ENCODE data around the gene DHRS2. TPM values are rescaled to one million over a fixed set of nuclear protein-coding genes. Genes with fewer than 3 reads are reported as not detected.
A peak's percentile ranks its signal among the peaks of the same experiment; 100 is the strongest.

The DHRS2 gene
- total RNA-seq, 2 donors from 2014 or later = 0.56 to 2.1 TPM

DNA sequence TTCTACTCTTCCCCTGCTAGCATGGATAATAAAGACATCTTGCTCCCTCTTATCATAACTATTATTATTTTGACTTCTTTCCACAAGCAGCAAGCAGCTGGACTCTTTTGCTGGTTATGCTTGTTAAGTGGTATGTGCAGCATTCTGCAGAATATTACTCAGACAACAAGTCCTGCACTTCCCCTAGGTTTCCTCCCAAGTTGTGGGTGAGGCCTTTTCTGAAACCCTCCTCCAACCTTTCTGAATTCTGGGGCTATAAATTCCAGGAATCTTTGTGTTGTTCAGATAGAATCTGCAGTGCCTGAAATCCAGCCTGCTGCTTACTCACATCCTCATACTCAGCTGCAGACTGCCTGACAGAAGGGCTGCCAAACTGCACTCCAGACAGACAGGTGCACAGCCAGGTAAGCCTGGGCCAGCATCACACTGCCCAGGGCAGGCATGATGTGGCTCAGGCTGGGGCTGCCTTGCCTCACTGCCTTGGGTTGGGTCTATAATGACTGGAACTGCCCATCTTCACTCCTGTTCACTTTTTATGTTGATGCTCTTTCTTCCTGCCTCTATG lies 6.2 kb upstream of the DHRS2 start:
- TF ChIP-seq, protein P1, sequence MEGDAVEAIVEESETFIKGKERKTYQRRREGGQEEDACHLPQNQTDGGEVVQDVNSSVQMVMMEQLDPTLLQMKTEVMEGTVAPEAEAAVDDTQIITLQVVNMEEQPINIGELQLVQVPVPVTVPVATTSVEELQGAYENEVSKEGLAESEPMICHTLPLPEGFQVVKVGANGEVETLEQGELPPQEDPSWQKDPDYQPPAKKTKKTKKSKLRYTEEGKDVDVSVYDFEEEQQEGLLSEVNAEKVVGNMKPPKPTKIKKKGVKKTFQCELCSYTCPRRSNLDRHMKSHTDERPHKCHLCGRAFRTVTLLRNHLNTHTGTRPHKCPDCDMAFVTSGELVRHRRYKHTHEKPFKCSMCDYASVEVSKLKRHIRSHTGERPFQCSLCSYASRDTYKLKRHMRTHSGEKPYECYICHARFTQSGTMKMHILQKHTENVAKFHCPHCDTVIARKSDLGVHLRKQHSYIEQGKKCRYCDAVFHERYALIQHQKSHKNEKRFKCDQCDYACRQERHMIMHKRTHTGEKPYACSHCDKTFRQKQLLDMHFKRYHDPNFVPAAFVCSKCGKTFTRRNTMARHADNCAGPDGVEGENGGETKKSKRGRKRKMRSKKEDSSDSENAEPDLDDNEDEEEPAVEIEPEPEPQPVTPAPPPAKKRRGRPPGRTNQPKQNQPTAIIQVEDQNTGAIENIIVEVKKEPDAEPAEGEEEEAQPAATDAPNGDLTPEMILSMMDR (IDR thresholded peaks at IDR 0.05) = no peak
- H3K9me3 ChIP-seq = peaks cover 2% of the 10 kb centered on the region
- no peaks in the 10 kb centered on the region for H3K27me3 ChIP-seq
- no peak overlapping the region for H3K4me3 ChIP-seq
- H3K27ac ChIP-seq = no peak overlapping the region
- H3K4me1 ChIP-seq = no peaks in the 10 kb centered on the region
- no peak overlapping the region for H3K9ac ChIP-seq (ENCODE audit: low read depth in 2 of 2, low read length in 2 of 2)
- intact Hi-C loops (cut with DNase I) = no loop called here
- no peaks in the 10 kb centered on the region for H3K36me3 ChIP-seq
- DNase-seq = no peak

DNA sequence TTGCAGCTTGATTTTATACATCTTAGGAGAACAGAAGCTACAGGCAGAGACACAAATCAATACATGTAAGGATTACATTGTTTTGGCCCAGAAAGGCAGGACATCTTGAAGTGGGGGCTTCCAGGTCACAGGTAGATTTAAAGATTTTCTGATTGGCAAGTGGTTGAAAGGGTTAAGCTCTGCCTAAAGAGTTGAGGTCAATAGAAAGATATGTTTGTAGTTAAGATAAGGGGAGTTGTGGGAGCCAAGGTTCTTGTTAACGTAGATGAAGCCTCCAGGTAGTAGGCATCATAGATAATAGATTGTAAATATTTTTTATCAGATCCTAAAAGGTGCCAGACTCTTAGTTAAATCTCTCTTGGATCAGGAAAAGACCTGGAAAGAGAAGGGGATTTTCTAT lies 5.5 kb upstream of the DHRS2 start:
- no peak for DNase-seq
- Histone ChIP-seq H3K27me3 (no peaks in the 10 kb centered on the region), H3K27ac (no peak overlapping the region), H3K9ac (ENCODE audit: low read depth in 2 of 2, low read length in 2 of 2) (no peak overlapping the region), H3K9me3 (no peaks in the 10 kb centered on the region), H3K4me1 (no peaks in the 10 kb centered on the region), H3K4me3 (no peak overlapping the region), H3K36me3 (no peaks in the 10 kb centered on the region)
- TF ChIP-seq, protein P1 (IDR thresholded peaks at IDR 0.05) = no peak
- intact Hi-C loops (cut with DNase I) = no loop called here

DNA sequence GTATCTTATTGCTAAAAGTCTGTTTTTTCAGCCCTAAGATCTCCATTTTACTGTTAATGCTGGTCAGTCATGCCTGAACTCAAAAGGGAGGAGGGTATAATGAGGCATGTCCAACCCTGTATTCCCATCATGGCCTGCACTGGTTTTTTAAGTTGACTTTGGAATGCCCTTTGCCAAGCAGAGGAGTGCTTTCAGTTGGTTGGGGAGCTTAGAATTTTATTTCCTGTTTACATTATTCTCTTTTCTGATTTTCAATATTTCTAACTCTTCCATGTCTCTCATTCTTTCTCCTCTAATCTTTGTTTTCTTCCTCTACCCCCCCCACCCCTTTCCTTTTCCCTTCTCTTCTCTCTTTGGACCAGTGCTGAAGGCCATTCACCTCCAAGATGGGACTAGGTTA lies 4.9 kb upstream of the DHRS2 start:
- H3K4me3 ChIP-seq = no peak overlapping the region
- intact Hi-C loops (cut with DNase I) = no loop called here
- no peak for DNase-seq
- no peaks in the 10 kb centered on the region for H3K36me3 ChIP-seq
- H3K27ac ChIP-seq = no peak overlapping the region
- H3K27me3 ChIP-seq = no peaks in the 10 kb centered on the region
- H3K9me3 ChIP-seq = no peaks in the 10 kb centered on the region
- H3K4me1 ChIP-seq = no peaks in the 10 kb centered on the region
- no peak overlapping the region for H3K9ac ChIP-seq (ENCODE audit: low read depth in 2 of 2, low read length in 2 of 2)
- TF ChIP-seq, protein P1 (IDR thresholded peaks at IDR 0.05) = no peak

DNA sequence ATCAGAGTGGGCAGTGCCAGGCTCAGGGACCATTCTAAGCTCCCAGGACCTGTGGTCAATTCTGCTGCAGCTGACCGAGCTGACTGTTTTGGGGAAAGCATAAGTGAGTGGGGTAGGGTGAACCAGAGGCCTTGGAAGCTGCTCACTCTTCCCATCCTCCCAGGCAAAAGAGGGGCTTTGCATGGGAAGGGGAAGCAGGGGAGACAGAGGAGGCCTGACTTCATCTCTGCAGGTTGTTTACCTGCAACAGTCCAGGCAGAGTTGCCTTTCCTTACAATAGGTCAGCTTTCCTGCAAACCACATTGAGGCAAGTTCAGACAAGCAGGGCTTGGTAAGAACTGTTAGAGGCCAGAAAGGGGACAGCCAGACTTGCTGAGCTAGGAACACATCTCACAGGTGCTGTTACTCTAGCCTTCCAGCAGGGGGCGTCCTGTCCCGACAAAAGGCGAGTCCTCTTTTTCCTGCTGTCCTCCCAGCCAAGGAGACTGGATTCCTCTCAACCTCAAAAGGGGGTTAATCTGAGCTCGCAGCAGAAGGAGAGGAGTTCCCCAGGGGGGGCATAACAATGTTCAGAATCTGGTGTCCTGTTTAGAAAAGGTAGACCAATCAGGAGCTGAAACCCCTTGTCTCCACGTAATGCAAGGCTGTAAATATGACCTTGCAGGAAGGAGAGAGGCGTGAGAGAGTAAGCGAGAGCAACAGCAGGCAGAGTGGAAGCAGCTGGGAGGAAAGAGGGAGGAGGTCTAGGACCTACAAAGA lies 4.3 kb upstream of the DHRS2 start:
- TF ChIP-seq, protein P1 (IDR thresholded peaks at IDR 0.05) = peak; percentile 88
- Histone ChIP-seq H3K27ac (no peak overlapping the region), H3K9ac (ENCODE audit: low read depth in 2 of 2, low read length in 2 of 2) (peak overlapping the region in 1 of 2 donors; percentile 62)

DNA sequence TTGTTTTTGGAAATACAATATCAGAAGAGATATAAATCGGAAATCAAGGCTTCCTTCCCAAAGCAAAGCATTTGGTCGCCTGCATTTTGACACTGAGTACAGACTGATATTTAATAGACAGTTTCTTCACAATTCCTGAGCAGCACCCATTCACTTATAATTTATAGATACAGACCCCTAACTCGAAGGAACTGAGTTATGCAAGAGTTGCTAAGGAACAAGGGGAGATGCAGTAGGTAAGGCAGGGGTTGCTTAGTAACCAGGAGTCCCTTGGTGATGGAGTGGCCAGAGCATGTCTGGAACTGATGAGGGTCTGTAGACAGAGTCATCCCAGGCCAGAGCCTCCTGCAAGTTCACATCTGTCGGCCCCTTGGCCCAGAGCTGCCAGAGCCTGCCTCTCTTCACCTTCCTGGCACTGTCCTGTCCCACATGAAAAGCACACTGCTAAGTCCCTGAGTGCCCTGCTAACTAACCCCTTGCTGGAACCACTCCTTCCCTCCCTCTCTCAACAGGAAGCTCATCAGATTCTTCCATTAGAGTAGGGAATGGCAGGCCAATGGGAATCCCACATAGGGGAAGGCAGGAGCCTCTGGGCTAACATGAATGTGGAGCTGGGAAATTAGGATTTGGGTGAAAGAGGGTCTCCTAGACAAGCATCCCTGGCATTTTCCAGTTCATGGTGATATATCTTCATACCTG lies 3.6 kb upstream of the DHRS2 start:
- Histone ChIP-seq H3K9me3 (no peaks in the 10 kb centered on the region), H3K4me3 (no peak overlapping the region), H3K27me3 (no peaks in the 10 kb centered on the region), H3K36me3 (no peaks in the 10 kb centered on the region), H3K9ac (ENCODE audit: low read depth in 2 of 2, low read length in 2 of 2) (peak overlapping the region in 1 of 2 donors; percentile 62), H3K4me1 (no peaks in the 10 kb centered on the region), H3K27ac (no peak overlapping the region)
- TF ChIP-seq, protein P1 (IDR thresholded peaks at IDR 0.05) = no peak
- intact Hi-C loops (cut with DNase I) = no loop called here
- DNase-seq = no peak

More for the DNA sequence above, 4.3 kb upstream of the DHRS2 start:
- H3K4me1 ChIP-seq = no peaks in the 10 kb centered on the region
- H3K4me3 ChIP-seq = no peak overlapping the region
- no peaks in the 10 kb centered on the region for H3K36me3 ChIP-seq
- no peaks in the 10 kb centered on the region for H3K27me3 ChIP-seq
- no peaks in the 10 kb centered on the region for H3K9me3 ChIP-seq
- intact Hi-C loops (cut with DNase I) = no loop called here
- peak; percentile 83 for DNase-seq

All from colonic mucosa (tissue), 4 donors.